Rectal smooth muscle tissue (tissue), 1 donor: ENCODE data around the gene DUOX1.

ENCODE experiments used
- H3K27ac ChIP-seq: one replicate; pipeline ENCODE4 v1.7.0; 2013; ENCODE audit warnings: low read depth, low read length, inconsistent platforms
- H3K27me3 ChIP-seq: one replicate; pipeline ENCODE4 v1.7.0; 2013; ENCODE audit warnings: low read length; ENCODE audit not compliant: control insufficient read depth, insufficient read depth
- H3K36me3 ChIP-seq: one replicate; pipeline ENCODE4 v1.7.0; 2013; ENCODE audit warnings: low read length; ENCODE audit not compliant: control insufficient read depth, insufficient read depth
- H3K4me1 ChIP-seq: one replicate; pipeline ENCODE4 v1.7.0; 2013; ENCODE audit warnings: low read length; ENCODE audit not compliant: control insufficient read depth, insufficient read depth
- H3K4me3 ChIP-seq: one replicate; pipeline ENCODE4 v1.7.0; 2013; ENCODE audit warnings: low read length
- H3K9ac ChIP-seq: one replicate; pipeline ENCODE4 v1.7.0; 2013; ENCODE audit warnings: low read length

Gene DUOX1

DNA sequence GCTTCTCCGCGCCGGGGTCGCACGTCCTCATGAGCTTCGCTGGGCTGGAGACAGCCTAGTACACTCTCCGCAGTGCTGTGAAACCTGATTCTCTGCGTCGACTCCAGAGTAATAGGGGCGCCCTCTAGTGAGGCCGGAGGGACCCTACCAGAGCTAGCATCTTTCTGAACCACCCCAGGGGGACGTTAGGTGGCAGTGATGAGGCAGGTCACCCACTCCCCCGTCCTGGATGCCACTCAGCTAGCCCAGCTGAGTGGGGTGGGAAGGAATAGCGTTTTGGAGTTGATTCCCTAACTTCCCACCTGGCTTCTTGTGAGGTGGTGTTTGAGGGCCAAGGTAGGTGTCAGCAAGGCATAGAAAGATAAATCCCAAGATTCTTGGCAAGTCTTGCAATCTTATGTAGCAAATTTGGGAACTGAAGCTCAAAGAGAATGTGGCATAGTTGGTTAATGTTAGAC, 11.6 kb upstream of the DUOX1 start:
- Histone ChIP-seq H3K27me3 (peaks cover 42% of the 10 kb centered on the region), H3K9ac (no peak overlapping the region)

GRCh38 chr15:45118996-45119395, 10.8 kb upstream of the DUOX1 start:
- Histone ChIP-seq H3K27me3 (peaks cover 36% of the 10 kb centered on the region), H3K4me3 (no peak overlapping the region), H3K27ac (no peak overlapping the region), H3K4me1 (peaks cover 3% of the 10 kb centered on the region), H3K9ac (no peak overlapping the region), H3K36me3 (no peaks in the 10 kb centered on the region)

More for the DNA sequence above, 11.6 kb upstream of the DUOX1 start:
- Histone ChIP-seq H3K36me3 (no peaks in the 10 kb centered on the region), H3K4me3 (peak overlapping the region; percentile 35), H3K4me1 (peaks cover 3% of the 10 kb centered on the region), H3K27ac (no peak overlapping the region)

DNA sequence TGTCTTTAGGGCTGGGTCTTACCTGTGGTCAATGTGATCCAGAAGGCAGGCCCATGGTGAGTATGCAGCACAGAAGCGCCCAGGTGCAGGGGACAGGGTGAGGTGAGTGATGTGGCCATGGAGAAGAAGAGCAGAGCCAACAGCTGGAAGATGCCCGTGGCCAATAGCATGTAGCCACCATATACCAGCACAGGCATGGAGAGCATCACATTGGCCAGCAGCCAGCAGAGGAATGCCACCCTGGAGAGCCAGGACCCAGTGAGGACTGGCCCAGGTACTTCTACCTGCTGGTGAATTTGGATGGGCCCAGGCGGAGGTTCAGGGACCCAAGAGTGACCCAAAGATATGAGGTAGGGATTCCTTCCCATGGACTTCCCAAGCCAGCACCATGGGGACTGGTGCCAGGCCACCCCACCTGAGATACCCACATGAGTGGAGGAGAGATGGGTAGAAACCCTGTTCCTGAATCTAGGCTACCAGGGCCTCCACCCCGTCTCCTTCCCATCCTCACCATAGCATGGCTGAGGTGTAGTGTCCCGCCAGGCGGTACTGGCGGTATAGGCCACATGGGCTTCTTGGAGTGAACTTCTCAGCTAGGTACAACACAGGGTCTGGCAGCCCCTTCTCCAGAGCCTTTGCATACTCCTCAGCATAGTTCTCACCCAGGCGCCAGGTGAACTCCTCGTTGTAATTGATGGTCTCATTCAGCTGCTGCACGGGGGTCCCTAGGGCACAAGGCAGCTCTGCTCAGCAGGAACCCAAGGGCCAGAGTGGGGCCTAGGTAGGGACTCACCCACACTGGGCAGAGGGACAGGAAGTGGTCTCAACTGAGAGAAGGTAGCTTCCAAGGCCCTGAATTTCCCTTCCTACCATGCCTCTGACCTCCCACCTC, 9.5 kb upstream of the DUOX1 start:
- Histone ChIP-seq H3K27ac (no peak overlapping the region), H3K27me3 (peaks cover 26% of the 10 kb centered on the region), H3K4me3 (no peak overlapping the region), H3K36me3 (no peaks in the 10 kb centered on the region), H3K4me1 (peaks cover 3% of the 10 kb centered on the region), H3K9ac (no peak overlapping the region)

DNA sequence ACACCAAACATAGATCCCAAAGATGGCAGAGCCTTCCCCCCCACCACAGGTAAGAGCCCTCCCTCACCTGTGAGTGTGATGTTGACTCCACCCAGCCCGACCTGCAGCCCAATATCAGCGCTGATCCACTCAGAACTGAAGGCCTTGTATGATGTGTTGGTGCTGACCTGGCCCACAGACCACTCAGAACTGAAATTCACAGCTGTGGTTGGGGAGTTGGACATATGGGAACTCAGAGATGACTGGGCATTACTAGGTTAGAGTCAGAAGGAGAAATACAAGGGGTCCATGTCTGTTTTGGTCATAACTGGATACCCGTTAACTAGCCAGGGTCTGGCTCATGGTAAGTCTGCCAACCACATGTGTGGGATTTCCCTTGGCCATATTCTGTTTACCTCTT, 8.8 kb upstream of the DUOX1 start:
- H3K4me1 ChIP-seq: peaks cover 3% of the 10 kb centered on the region
- H3K4me3 ChIP-seq: no peak overlapping the region
- no peaks in the 10 kb centered on the region for H3K36me3 ChIP-seq
- H3K27ac ChIP-seq: no peak overlapping the region
- H3K27me3 ChIP-seq: peaks cover 21% of the 10 kb centered on the region
- H3K9ac ChIP-seq: no peak overlapping the region

DNA sequence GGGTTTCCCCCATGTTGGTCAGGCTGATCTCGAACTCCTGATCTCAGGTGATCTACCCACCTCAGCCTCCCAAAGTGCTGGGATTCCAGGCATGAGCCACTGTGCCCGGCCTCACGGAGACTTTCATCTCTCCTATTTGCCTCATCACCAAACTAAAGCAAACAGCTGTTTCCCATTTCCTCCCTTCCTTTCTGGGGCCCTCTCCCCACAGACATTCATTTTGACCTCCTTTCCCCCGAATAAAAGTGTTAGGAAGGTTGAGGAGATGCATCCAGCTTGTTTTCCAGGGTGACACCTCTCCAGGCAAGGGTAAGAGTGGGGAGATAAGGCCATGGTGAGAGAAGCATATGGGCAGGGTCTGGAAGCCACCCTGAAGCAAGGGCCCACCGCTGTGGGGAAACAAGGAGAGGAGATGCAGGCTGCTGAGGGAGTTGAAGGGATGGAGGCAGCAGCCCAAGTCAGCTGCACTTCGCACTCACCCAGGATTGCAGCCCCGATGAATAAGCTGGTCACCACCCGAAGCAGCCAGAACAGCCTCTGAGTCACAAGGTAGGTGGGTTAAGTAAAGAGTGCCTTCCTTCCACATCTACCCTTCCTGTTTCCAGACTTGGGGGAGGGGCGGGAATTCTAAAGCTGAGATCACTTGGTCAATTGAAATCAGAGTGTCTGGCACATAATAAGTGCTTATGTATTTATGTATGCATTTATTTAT, 7.9 kb upstream of the DUOX1 start:
- peaks cover 17% of the 10 kb centered on the region for H3K27me3 ChIP-seq

GRCh38 chr15:45122719-45123118, 7.1 kb upstream of the DUOX1 start:
- H3K4me1 ChIP-seq: no peaks in the 10 kb centered on the region

More for the DNA sequence above, 7.9 kb upstream of the DUOX1 start:
- no peak overlapping the region for H3K27ac ChIP-seq
- no peaks in the 10 kb centered on the region for H3K36me3 ChIP-seq
- H3K4me3 ChIP-seq: no peak overlapping the region
- no peak overlapping the region for H3K9ac ChIP-seq
- H3K4me1 ChIP-seq: peaks cover 3% of the 10 kb centered on the region

GRCh38 chr15:45123397-45123796, 6.4 kb upstream of the DUOX1 start:
- peaks cover 11% of the 10 kb centered on the region for H3K27me3 ChIP-seq
- no peak overlapping the region for H3K9ac ChIP-seq
- H3K27ac ChIP-seq: no peak overlapping the region
- no peak overlapping the region for H3K4me3 ChIP-seq
- H3K36me3 ChIP-seq: no peaks in the 10 kb centered on the region
- no peaks in the 10 kb centered on the region for H3K4me1 ChIP-seq

More at GRCh38 chr15:45122719-45123118, 7.1 kb upstream of the DUOX1 start:
- Histone ChIP-seq H3K9ac (no peak overlapping the region), H3K4me3 (no peak overlapping the region), H3K36me3 (no peaks in the 10 kb centered on the region), H3K27me3 (peaks cover 11% of the 10 kb centered on the region), H3K27ac (no peak overlapping the region)

- no peak overlapping the region for H3K4me3 ChIP-seq
- H3K9ac ChIP-seq: no peak overlapping the region
- no peaks in the 10 kb centered on the region for H3K4me1 ChIP-seq
- H3K27me3 ChIP-seq: peaks cover 13% of the 10 kb centered on the region
- no peak overlapping the region for H3K27ac ChIP-seq
- H3K36me3 ChIP-seq: no peaks in the 10 kb centered on the region
These were observed 3.1 kb upstream of the DUOX1 start for GRCh38 chr15:45126535-45127158.

DNA sequence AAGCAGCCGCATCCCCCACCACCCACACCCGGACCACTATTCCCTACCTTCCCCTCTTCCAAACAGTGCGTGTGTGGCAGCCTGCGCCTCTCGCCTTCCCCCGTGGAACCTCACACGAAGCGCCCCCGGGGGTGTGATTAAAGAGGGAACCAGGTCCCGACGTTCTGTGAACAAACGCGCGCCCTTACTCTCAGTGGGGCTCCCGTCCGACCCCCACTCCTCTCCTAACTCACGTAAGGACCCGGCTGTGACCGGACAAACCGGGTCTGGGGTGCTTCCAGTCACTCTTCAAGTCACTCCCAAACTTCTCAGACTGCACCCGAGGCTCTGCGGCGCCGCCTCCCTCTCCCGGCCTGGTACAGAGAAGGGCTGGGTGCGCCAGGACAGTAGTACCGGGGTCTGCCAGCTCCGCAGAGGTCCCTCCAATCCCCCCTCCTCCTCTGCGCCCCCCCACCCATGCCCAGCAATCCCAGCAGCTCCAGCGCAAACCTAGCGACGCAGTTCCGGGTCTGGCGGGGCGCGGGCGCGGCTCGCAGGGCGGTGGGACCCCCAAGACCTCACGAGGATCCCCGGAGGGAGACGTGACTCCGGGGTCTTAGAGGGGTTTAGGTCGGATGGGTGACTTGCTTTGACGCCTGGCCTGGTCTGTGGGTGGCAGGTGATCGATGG, 689 bp upstream of the DUOX1 start:
- Histone ChIP-seq H3K27me3 (peaks cover 12% of the 10 kb centered on the region), H3K4me3 (peak overlapping the region; percentile 40), H3K9ac (no peak overlapping the region), H3K27ac (no peak overlapping the region), H3K36me3 (no peaks in the 10 kb centered on the region), H3K4me1 (no peaks in the 10 kb centered on the region)

DNA sequence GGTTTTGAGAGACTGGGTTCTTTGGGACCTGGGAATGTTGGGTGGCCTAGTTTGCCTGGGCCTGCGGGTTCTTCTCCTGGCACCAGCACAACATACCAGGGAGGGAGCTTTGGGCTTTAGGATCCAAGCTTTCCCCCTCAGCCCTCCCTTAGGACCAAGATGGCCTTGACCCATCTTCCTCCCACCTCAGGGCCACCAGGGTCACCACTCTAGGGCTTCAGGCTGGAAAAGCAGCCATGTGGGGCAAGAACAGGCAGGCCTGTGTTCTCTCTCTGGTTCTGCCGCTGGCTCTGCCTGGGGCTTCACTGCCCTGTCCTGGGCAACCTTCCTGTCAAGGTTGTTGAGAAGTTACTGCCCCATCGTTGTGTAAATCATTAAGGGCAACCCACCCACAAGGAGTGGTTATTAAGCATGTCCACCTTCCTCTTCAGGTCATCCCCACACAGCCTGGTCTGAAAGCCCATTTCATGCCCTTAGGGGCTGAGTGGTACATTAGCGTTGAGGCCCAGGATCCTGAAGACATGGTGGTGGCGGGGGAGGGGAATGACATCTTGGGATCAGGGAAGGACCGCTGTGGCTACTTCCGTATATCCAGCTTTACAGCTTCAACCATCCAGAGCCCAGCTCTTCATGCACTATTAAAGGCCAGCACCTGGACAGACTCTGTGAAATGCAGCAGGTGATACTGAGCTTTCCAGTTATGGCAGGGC, 652 bp downstream of the DUOX1 start:
- peaks cover 22% of the 10 kb centered on the region for H3K27me3 ChIP-seq
- no peaks in the 10 kb centered on the region for H3K4me1 ChIP-seq
- H3K36me3 ChIP-seq: no peaks in the 10 kb centered on the region
- no peak overlapping the region for H3K4me3 ChIP-seq
- no peak overlapping the region for H3K27ac ChIP-seq
- no peak overlapping the region for H3K9ac ChIP-seq

DNA sequence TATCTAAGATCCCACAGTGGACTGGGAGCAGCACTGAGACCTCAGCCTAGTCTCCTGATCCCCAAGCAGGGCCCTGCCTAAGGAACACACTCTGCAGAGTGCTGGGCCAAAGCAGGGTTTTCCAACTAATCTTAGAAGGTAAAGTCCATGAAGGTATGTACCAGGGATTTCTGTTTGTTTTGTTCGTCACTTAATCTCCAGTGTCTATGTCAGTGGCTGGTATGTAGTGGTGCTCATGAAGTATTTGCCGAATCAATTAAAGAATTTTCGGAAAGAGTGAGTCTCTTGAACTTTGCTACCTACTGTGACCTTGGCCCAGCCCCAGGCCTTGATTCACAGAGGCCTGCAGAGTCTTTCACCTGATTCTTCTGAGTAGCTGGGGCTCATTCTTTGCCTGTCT, 1.7 kb downstream of the DUOX1 start:
- H3K27me3 ChIP-seq: peaks cover 28% of the 10 kb centered on the region
- H3K27ac ChIP-seq: no peak overlapping the region

More for the DNA sequence above, 1.7 kb downstream of the DUOX1 start:
- Histone ChIP-seq H3K4me3 (no peak overlapping the region), H3K36me3 (no peaks in the 10 kb centered on the region), H3K9ac (no peak overlapping the region), H3K4me1 (no peaks in the 10 kb centered on the region)
